ENCODE data around the gene OR52B6. TPM values are rescaled to one million over a fixed set of nuclear protein-coding genes. Genes with fewer than 3 reads are reported as not detected.

Gene OR52B6
- total RNA-seq, 1 donor: not detected

GRCh38 chr11:5547982-5548381 is 32.7 kb upstream of the OR52B6 start:
- TF ChIP-seq CTCF (IDR thresholded peaks at IDR 0.05; ENCODE audit: insufficient read depth, low read depth, low read length): no peak
- no peak overlapping the region for H3K4me3 ChIP-seq (ENCODE audit: low read depth, low read length)
- no peak for DNase-seq (ENCODE audit: low read depth)

- no peak for DNase-seq (ENCODE audit: low read depth)
Observed at GRCh38 chr11:5548440-5548839, 32.2 kb upstream of the OR52B6 start, which contains the start of gene OR52H1. TSS of gene OR52H1 (minus strand) at chr11:5548540. CDS start at chr11:5545505, 3,035 bp downstream.

GRCh38 chr11:5550440-5551095 is 30.1 kb upstream of the OR52B6 start:
- no peak overlapping the region for H3K4me3 ChIP-seq (ENCODE audit: low read depth, low read length)
- TF ChIP-seq CTCF (IDR thresholded peaks at IDR 0.05; ENCODE audit: insufficient read depth, low read depth, low read length): no peak
- peak; percentile 46 for DNase-seq (ENCODE audit: low read depth)

More at GRCh38 chr11:5548440-5548839, 32.2 kb upstream of the OR52B6 start, which contains the start of gene OR52H1:
- TF ChIP-seq CTCF (IDR thresholded peaks at IDR 0.05; ENCODE audit: insufficient read depth, low read depth, low read length): no peak
- no peak within 1 kb of the TSS for H3K4me3 ChIP-seq (ENCODE audit: low read depth, low read length)

GRCh38 chr11:5553343-5553742 is 27.3 kb upstream of the OR52B6 start:
- no peak for DNase-seq (ENCODE audit: low read depth)
- no peak overlapping the region for H3K4me3 ChIP-seq (ENCODE audit: low read depth, low read length)
- TF ChIP-seq CTCF (IDR thresholded peaks at IDR 0.05; ENCODE audit: insufficient read depth, low read depth, low read length): no peak

GRCh38 chr11:5556596-5557188 is 24.0 kb upstream of the OR52B6 start:
- H3K4me3 ChIP-seq (ENCODE audit: low read depth, low read length): no peak overlapping the region
- no peak for DNase-seq (ENCODE audit: low read depth)
- no peak for TF ChIP-seq CTCF (IDR thresholded peaks at IDR 0.05; ENCODE audit: insufficient read depth, low read depth, low read length)

- H3K4me3 ChIP-seq (ENCODE audit: low read depth, low read length): no peak overlapping the region
- no peak for TF ChIP-seq CTCF (IDR thresholded peaks at IDR 0.05; ENCODE audit: insufficient read depth, low read depth, low read length)
- no peak for DNase-seq (ENCODE audit: low read depth)
Observed at GRCh38 chr11:5557751-5558150, 22.9 kb upstream of the OR52B6 start.

Measured in fibroblast of villous mesenchyme (primary cell).